HG03064 (cell line): ENCODE measurements around the gene HELZ.

Experiments used
- ATAC-seq: cut with Tn5 transposase; IDR thresholded peaks from one replicate; pipeline ENCODE4 v1.9.1; 2021; ENCODE audit warnings: low read depth; ENCODE audit not compliant: unreplicated experiment

Gene HELZ

DNA sequence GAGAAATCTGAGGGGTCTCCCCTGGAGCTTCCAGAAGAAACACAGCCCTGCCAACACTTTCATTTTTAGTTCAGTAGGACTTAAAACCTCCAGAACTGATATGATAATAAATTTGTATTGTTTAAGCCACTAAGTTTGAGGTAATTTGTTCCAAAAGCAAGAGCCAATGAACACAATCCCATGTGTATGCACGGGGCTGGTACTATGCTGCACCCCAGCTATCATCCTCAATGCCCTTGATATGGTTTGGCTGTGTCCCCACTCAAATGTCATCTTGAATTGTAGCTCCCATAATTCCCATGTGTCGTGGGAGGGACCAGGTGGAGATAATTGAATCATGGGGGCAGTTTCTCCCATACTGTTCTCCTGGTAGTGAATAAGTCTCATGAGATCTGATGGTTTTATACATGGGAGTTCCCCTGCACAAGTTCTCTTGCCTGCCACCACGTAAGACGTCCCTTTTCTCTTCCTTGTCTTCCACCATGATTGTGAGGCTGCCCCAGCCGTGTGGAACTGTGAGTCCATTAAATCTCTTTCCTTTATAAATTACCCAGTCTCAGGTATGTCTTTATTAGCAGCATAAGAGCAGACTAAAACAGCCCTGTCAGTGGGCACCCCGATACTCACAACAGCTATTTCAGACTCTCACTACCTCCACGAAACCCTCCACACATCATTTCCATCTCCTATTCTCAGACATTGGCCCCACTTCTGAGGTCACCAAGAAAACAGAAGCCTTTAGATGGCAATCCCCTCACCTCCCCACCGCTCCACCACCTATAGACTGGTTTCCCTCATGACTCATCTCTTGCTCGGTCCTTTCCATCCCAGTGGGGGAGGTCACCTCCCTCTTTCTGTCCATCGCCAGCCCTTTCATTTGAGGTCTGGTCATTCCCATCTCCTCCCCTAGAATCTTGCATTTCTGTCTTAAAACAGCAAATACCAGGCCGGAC is 209.6 kb downstream of the HELZ start:
- peak; percentile 74 for ATAC-seq

DNA sequence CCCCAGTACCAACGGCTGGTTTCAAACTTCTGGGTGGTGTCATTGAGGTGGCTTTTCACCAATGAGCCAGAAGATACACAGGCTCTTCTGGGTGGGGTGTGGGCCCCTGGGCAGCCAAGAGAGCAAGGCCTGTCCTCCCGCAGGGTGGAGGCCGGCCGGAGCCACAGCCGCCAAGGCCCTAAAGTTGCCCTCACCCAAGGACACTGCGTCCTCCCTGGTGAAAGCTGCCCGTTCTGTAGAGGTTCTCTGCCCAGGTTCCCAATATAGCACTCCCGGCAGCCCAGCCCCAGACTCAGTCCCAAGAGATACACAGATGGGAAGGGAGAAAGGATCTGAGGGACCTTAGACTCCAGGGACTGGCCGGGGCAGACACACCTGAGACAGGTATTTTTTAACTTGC is 211.4 kb downstream of the HELZ start:
- no peak for ATAC-seq

DNA sequence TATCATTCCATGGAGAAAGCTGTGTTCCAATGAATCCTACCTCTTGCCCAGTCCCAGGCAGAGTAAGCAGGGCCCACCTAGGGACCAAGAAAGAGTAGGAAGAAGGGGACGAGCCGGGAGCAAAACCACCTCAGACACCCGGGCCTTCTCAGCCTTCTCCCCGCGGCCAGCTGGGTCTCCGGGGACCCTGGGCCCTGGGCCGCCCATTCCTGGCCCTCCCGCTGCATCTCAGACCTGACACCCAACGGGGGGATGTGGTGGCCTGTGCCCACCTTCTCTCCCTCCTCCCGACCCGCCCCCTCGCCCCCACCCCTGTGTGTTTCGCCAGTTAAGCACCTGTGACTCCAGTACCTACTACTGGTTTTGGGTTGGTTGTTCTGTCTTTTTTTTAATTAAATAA is 212.0 kb downstream of the HELZ start:
- ATAC-seq: no peak

DNA sequence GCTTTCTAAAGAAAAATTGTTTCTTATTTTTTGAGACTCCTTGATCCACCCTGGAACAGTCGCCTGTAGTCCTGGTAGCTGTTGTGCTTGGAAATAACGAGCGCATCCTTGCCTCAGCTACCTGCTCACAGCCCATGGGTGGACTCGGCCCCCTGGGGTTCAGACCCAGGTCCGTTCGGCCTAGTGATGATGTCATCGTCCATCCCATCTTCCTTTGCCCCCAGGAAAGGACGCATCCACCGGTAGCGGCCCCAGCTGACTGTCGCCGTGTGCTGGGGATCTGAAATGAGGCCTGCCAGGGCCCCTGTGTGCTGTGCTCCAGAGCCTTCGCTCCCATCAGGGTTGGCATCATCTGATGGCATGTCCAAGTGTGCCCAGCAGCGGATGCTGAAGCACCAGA is 212.6 kb downstream of the HELZ start:
- ATAC-seq: no peak

DNA sequence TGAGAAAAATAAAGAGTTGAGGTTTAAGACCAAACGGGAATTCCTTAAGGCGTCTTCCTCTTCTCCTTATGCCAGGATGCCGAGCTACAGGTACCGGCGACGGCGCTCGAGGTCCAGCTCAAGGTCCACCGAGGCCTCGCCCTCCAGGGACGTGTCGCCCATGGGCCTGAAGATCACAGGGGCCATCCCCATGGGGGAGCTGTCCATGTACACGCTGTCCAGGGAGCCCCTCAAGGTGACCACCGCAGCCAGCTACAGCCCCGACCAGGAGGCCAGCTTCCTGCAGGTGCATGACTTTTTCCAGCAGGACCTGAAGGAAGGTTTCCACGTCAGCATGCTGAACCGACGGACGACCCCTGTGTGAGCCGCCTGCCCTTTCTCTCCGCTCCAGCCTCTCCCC is 214.4 kb downstream of the HELZ start:
- no peak for ATAC-seq

DNA sequence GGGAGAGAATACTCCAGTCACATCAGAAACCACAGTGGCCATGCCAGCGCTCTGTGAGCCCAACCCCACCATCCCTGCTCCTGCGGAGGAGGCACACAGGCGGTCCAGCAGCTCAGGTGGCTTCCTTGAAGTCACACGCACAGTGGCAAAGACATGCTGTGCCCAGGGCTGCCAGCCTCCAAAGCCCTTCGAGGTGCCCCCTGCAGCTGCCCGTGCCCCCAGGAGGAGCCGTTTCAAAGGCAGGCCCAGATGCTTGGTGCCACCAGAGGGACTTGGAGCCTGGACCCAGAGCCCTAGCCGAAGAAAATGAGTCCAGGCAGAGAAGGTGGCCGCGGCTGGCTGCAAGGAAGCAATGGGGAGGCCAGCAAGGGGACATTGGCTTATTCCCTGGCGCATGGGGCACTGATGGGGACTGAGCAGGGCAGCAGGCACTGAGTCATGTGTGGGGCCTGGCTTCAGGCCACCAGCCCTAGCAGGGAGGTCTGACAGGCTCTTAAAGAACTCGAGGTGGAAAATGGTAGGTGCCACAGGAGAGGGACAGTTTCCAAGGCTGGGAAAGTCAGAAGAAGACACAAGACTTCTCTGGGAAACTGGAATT is 217.9 kb downstream of the HELZ start:
- ATAC-seq: no peak

DNA sequence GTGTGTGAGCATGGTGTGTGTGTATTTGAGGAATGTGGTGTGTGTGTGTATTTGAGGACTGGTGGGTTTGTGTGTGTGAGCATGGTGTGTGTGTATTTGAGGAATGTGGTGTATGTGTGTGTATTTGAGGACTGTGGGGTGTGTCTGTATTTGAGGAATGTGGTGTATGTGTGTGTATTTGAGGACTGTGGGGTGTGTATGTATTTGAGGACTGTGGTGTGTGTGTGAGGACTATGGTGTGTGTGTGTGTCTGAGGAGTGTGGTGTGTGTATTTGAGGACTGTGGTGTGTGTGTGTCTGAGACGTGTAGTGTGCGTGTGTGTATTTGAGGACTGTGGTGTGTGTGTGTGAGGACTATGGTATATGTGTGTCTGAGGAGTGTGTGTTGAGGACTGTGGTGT is 218.7 kb downstream of the HELZ start:
- ATAC-seq: no peak

DNA sequence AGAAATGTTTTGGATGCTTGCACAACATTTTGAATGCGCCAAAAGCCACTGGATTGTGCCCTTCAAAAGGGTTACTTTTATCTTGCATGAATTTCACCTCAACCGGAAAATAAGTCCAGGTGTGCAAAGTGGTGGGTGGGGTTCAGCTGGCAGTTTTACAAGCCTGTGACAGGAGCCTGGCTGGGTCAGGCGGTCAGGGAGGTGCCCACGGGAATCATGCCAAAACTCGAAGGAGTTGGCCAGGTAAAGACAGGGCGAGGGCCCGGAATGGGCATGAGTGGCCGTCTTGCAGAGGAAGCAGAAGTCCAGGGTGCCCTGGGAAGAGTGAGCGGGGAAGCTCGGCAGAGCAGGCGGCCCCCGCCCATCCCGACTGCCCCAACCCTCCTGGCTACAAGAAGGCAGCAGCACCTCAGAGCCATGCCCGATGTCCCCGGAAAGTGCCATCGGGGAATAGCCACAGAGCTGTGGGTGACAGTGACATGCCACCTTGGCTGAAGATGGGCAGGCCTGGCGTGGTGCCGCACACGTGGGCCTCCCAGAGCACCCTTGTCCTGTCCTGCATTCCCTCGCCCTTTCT is 219.7 kb downstream of the HELZ start:
- no peak for ATAC-seq

DNA sequence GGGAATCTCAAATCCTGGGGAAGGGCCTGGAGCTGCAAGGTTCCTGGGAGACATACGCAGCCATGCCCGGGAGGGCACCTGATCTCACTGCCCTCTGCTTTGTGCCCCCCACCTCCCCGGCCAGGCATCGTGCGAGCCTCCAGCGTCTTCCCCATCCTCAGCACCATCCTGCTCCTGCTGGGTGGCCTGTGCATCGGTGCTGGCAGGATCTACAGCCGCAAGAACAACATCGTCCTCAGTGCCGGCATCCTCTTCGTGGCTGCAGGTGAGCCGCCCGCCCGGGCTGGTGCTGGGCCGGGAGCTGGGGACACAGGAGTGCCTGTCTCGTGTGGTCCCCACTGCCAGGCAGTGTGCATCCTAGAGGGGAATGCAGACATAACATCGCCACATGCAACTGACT is 220.3 kb downstream of the HELZ start:
- no peak for ATAC-seq

DNA sequence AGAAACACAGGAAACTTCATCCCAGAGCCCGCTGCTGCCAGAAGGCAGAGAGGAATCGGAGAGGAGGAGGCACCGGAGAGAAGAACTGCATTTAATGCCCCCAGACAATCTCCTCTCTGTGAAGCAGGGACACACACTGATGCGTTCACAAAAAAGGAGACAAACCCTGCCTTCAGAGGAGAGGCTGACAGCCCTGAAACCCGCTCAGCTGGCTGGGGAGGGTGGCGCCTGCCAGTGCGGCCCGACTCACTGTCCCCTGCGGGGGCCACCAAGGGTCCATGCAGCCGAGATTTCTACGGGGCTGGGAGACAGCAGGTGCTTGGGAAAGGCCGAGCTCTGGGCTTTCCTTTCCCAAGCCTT is 222.6 kb downstream of the HELZ start:
- ATAC-seq: no peak

DNA sequence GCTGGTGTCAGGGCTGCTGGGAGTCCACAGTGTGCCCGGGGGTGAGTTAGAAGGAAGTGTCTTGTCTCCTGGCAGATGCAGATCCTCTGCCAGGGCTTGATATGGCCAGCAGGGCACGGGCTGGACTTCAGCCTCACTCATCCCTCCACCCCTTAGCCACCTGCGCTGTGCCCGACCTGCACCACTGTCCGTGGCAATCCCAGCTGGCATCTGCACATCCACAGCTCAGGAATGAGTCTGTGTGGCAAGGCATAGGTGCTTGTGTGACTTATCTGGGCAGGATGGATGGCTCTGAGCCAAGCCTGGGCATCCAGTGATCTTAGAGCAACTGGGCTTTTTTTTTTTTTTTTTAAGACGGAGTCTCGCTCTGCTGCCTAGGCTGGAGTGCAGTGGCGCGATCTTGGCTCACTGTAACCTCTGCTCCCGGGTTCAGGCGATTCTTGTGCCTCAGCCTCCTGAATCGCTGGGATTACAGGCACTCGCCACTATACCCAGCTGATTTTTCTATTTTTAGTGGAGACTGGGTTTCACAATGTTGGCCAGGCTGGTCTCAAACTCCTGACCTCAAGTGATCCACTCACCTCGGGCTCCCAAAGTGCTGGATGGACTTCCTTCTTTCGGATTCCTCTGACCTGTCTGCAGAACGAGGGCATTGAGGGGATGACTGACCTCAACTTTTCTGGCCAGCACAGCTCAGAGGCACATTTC is 223.1 kb downstream of the HELZ start:
- no peak for ATAC-seq

DNA sequence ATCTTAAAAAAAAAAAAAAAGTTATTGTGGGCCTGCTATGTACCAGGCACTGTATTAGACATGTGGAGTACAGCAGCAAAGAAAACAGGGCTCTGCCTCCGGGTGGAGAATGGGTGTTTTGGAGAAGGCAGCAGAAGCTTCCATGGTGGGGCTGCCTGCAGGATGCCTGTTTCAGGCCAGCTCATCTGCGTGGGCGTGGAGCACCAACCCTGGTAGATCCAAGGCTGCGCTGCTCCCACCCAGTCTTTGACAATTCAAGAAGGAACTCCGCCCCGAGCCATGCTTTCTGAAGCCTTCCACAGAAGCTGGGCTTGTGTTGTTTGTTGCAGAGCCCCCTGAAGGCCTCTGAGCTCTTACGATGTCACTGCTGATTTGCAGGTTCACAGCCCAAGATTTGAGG is 223.8 kb downstream of the HELZ start:
- no peak for ATAC-seq
